GM21717 (cell line): Measurements from ENCODE around the gene MYNN.
A peak's percentile ranks its signal among the peaks of the same experiment; 100 is the strongest.

ENCODE experiments used
- ATAC-seq: cut with Tn5 transposase; IDR thresholded peaks from one replicate; pipeline ENCODE4 v1.9.1; 2021; ENCODE audit warnings: mild to moderate bottlenecking, moderate library complexity; ENCODE audit not compliant: unreplicated experiment

The MYNN gene

DNA sequence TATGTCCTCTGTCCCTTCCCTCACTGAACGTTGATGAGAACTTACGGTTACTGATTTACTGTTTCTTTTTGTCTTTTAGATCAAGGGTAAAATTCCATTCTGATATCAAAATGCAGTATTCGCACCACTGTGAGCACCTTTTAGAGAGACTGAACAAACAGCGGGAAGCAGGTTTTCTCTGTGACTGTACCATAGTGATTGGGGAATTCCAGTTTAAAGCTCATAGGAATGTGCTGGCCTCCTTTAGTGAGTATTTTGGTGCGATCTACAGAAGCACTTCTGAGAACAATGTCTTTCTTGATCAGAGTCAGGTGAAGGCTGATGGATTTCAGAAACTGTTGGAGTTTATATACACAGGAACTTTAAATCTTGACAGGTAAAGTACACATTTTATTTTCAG lies 990 bp downstream of the MYNN start:
- ATAC-seq: no peak

DNA sequence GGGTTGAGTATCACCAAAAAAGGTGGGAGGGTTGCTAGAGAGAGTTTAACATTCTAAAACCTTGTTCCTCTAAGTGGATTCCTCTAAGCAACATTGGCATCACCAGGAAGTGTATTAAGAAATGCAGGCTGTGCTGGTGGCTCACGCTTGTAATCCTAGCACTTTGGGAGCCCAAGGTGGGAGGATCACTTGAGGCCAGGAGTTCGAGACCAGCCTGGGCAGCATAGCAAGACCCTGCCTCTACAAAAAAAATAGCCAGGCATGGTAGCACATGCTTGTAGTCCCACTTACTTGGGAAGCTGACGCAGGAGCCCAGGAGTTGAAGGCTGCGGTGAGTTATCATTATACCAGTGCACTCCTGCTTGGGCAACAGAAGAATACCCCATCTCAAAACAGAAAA lies 4.6 kb downstream of the MYNN start:
- no peak for ATAC-seq

DNA sequence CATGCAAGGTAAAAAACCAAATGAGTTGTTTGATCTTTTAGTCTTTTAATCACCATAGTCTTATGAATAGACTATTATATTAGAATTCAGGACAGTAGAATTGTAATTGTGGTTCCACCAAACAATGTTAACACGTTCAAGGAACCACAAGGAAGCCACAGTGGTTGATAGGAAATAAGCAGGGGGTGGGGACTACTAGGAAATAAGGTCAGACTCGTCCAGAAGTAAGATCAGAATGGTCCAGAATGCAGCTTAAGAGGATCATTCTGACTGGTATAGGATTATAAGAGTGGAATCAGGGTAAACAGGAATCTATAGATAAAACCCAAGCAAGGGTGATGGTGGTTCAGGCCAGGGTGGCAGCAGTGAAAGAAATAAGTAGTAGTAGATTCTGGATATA lies 7.5 kb downstream of the MYNN start:
- no peak for ATAC-seq

DNA sequence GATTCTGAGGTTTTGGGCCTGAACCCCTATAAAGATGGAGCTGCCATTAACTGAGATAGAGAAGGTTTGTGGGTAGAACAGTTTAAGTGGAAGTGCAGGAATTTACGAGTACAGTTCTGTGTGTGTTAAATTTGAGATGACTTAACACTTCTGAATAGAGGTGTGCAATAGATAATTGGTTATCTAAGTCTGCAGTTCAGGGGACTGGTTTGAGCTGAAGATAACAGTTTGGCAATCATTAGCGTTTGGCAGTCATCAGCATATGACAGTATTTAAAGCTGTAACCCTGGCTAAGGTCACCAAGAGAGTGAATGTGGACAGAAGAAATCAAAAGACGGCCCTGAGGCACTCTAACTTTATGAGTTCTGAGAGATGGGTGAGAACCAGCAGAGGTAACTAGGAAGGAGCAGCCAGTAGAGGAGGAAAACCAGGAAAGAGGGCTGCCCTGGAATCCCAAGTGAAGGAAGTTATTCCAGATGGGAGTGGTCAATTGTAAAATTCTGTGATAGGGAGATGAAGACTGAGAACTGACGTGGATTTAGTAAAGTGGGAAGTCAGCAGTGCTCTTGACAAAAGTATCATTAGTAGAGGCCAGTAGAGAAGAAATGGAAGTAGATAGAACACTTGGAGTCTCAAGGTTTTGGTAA lies 8.1 kb downstream of the MYNN start:
- no peak for ATAC-seq

DNA sequence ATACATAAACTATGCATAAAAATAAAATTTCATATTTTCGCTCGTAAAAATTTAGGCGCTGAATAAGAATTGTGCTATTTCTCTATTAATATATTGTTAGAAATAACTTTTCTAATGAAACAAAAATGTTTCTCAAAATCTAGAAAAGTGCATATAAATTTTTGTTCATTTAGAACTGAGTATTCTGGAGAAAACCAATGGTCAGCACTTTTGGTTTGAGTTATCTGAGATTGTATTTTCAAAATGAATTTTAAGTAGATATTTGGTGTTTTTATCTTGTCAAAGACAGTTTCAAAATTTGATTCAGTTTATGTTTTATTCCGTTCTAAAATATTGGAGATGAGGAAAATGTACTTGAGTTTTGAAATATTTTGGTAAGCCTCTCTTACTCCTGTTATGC lies 13.9 kb downstream of the MYNN start:
- no peak for ATAC-seq

DNA sequence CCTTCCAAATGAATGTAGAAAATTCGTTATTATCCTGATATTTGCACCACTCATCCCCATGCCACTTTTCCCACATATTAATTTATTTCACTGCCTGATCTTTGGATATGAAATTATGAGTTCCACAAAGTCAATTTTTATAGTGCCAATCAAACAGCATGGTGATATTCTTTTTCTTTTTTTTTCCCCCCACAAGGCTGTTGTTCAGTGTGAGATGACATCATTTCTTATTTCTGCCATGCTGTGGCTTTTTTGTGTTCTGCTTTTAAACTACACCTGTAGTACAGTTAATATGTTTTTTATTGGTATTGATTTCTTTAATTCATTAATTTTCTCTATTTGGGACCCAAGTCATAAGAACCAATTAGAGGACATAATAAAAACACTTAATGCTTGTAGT lies 14.6 kb downstream of the MYNN start:
- no peak for ATAC-seq

DNA sequence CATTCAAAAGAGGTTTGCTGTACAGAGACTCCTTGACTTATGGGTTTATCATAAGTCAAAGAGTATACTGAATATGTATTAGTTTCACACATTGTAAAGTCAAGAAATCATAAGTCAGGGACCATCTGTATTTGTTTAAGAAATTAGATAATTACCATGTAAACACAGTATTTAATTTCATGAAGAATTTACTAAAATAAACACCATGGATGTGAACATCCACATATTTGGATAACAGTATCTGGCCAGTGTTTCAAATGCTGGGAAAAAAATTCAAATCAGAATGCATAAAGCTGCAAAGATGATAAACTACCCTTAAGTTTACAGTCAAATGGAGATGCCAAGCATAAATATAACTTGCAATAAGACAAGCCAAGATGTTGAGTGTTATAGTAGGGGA lies 17.0 kb downstream of the MYNN start:
- no peak for ATAC-seq

DNA sequence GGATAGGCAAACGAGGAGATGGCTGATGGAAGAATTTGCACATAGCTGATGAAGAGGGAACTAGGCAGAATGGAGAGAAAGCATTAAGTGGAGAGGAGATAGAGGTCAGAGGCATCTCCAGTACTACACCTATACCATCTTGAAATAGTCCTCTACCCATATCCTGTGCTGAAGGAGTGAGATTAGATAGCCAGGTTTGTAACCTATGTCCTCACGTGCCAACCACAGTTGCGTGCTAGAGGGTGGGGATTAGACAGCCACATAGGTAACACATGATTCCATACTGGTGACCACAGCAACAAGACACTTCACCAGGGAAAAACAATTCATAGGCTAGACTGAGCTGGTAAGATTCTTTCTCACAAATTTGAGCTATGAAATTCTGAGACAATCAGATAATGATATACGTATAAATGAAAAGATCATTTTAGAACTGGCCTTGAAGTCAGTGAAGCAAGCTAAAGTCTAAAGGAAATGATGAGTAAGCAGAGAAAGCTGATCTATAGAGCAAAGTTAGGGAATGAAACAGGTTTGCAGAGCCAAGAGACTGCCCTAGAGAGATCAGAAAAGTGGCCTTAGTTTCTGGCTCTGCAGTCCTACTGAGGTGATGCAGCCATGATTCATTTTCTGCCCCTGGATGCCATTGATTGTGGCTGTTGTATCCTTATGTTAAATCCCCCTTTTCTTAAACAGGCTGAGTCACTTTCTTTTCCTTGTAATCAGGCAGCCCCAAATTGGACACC lies 17.7 kb downstream of the MYNN start:
- no peak for ATAC-seq

DNA sequence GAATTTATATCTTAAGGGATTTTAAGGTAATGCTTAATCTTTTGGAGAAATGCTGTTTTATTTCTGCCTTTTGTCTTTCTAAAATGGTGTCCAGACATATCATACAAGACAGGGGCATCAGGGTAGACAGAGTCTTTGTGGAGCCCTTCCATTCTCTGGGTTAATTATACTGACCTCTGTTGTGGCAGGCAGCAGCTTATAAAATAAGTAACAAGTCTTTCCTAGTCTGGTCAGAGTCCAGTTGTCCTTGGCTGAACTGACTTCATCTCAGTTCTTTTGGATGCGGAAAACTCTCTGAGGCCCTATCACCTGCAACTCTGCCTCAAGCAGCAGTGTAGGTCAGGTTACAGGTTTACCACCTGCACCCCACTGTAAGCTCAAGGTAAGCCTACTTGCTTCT lies 19.2 kb downstream of the MYNN start:
- no peak for ATAC-seq

DNA sequence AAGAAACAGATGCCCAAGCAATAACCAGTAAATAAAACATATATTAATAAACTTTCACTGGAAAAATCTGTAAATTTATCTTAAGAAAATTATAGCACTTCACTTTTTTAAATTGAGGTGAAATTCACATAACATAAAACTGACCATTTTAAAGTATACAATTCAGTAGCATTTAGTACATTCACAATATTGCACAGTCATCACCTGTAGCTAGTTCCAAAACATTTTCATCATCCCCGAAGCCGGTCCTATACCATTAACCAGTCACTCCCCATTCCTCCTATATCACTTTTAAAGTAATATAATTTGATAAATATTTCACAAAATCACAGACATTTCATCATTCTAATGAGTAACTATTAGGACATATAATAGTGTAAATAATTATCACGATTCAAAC lies 31.5 kb downstream of the MYNN start:
- no peak for ATAC-seq

DNA sequence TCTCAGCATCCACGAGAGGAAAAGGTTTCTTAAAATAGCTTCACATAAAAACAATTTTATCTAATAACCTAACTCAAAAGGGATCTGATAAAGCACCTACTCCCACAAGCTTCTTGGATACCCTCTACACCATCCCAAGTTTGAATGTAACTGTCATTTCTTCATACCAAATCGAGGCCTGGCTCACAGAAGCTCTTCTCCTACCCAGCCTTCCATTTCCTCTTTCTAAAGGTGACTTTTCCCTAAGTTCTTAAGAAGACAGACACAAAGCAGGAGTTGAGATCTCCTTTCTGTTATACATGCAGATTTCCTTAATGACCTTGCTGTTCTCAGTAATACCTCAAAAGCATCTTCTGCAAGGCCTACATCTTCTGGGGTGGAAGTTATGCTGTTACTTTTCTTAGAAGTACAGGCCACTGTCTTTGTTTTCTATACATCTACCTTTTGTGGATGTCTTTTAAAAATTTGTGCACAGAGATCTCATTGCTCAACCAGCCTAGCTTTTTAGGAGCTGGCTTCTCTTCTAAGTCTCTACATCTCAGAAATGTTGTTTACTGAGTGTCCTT lies 36.1 kb downstream of the MYNN start:
- no peak for ATAC-seq

DNA sequence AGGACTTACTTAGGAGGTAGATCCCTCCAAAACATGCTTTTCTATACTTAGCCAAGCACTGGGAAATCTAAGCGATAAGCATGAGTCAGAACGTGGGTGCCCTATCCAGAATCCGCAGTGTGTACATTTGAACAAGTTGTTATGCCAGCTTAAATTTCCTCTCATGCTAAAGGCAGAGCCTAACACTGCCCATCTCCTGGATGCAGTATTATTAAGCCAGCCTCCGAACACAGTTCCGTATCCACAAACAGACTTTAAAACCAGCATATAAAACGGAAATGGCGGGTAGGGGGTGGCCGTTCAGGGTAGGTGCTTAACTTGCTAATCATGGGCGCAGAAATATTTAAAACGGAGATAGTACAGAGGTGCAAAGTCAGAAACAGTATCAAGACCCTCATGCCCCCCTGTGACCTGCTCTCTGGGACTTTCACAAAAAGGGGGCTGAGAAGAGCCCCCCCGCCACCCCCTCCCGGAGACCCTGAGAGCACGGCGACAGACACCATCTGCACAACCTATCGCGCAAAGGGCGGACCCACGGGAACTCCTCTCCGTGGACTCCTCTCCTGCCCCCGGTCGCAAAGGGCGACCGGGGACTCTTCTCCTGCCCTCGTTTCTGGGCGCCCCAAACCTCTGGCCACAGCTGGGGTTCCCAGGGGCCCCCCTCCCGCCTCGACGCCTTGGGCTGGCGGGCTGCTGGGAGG lies 38.6 kb downstream of the MYNN start:
- no peak for ATAC-seq

DNA sequence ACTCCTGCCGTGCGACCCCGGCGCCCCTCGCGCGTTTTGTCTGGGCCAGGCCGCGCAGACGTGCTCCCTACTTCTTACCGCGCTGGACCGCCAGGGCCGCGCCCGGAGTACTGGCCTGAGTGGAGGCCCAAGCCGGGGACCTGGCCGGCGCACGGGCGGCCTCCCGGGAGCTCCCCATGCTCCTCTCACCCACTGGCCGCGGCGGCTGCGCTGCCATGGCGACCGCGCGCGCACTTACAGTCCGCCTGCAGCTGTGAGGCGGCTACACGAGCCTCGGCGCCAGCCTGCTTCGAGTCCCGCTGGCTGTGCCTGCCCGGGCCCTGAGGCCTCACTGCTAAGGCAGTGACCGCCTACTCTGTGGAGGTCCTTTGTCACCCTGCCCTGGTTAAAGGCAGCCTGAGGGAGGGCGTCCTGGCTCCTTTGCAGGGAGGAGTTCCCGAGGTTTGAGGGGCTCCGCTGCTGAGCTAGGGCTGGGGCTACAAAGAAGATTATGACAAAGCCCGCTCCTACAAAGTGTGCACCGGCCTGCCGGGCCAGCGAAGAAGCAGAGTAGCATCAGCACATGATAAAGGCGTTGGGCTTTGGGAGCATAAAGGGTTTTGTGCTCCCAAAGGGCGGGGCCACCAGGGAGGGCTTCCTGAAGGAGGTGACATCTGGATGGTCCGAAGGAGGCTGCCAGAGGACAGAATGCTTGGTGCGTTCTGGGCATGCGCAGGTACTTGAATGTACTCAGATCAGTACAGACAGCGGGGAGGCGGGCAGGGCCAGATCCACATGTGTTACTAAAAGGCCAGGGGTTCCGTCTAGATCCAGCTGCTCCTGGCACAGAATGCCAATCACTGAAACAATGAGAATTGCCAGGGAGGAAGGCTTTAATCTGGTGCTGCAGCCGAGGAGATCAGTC lies 39.4 kb downstream of the MYNN start, which contains the start of the genes LRRC34 and LRRIQ4:
LRRC34 (minus strand) TSS at position 573 of the 904 bp plus-strand sequence; CDS start at position 217, 356 bp downstream.
LRRIQ4 (plus strand) TSS at position 539 of the 904 bp plus-strand sequence. CDS start 9,052 bp downstream, outside the sequence.
- peak; percentile 73 for ATAC-seq

DNA sequence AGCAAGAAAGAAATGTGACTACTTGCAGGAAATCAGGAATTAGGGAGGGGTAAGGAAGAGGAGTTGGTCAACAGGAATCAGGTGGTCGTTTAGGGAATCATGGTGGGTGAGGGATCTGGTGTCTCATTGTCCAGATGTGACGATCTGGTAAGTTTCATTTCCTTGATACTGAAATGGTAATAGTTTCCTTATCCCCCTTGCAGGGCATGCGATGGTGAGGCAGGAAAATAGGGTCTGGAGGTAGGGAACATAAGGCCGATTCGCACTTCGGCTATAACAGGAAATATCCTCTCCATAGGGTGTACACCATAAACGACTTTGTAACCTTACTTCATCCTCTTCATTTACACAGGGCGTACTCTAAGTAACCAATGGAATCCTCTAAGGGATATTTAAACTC lies 40.1 kb downstream of the MYNN start:
- ATAC-seq: no peak

DNA sequence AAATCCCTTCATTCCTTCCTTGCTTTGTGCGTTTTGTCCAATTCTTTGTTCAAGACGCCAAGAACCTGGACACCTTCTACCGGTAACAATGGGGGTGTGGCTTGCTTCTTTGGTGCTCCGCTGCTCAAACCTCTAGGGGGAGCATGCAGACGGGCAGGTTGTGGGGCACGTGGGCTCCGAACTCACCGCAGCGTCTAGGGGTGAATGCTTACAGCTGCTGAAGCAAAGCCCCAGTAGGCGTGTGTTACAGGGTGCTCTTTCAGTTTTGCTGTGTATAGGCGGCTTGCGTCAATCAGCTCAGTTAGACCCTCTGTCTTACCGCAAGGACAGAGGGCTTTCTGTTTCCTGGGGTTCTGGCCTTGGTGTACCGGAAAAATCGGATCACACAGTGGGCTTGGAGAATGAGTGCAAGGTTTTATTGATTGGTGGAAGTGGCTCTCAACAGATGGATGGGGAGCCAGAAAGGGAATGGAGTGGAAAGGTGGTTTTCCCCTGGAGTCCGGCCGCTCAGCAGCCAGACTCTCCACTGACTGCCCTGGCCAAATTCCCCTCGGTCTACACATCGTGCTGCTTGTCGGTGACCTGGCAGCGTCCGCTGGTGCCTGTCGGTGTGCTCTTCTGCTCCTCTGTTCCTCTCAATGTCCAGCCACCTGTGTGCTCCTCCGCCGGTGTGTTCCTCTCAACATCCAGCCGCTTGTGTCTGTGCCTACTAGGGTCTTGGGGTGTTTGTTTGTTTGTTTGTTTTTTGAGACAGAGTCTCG lies 40.7 kb downstream of the MYNN start:
- peak; percentile 88 for ATAC-seq

DNA sequence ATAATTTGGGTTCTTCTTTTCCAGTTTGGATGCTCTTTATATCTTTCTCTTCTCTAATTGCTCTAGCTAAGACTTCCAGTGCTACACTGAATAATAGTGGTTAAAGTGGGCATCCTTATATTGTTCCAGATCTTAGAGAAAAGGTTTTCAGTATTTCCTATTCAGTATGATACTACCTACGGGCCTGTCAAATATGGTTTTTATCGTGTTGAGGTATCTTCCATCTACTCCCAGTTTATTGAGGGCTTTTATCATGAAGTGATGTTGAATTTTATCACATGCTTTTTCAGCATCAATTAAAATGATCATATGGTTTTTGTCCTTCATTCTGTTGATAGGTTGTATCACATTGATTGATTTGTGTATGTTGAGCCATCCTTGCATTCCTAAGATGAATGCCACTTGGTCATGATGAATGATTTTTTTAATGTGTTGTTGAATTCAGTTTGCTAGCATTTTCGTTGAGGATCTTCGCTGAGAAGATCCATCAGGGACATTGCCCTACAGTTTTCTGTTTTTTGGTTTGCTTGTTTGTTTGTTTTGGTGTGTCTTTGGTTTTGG lies 42.5 kb downstream of the MYNN start:
- no peak for ATAC-seq

DNA sequence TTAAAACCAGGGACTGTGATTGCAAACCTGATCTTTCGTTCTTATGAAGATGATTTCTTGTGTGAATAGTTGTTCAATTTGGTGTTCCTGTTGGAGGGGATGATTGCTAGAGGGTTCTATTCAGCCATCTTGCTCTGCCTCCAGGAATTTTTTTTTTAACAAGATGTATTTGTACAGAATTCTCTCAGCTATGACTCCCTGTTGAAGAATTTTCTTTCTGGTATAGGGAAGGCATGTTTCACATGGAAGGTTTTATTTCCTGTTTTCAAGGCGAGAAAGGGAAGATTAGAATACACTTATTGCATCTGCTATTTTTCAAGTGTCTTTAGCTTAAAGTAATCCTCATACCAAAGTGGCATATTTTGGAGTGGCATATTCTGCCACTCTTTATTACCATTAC lies 45.1 kb downstream of the MYNN start:
- ATAC-seq: no peak

DNA sequence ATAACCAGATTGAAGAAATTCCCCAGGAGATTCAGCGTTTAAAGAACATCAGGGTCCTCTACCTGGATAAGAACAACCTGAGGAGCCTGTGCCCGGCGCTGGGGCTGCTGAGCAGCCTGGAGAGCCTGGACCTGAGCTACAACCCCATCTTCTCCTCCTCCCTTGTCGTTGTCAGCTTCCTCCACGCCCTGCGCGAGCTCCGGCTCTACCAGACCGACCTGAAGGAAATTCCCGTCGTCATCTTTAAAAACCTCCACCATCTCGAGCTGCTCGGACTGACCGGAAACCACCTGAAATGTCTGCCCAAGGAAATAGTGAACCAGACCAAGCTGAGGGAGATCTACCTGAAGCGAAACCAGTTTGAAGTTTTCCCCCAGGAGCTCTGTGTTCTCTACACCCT lies 48.9 kb downstream of the MYNN start:
- no peak for ATAC-seq

DNA sequence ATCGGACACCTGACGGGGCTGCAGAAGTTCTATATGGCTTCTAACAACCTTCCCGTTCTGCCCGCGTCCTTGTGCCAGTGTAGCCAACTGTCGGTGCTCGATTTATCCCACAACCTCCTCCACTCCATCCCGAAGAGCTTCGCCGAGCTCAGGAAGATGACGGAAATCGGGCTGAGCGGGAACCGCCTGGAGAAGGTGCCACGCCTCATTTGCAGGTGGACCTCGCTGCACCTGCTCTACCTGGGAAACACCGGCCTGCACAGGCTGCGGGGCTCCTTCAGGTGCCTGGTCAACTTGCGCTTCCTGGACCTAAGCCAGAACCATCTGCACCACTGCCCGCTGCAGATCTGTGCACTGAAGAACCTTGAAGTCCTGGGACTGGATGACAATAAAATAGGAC lies 49.3 kb downstream of the MYNN start:
- no peak for ATAC-seq

DNA sequence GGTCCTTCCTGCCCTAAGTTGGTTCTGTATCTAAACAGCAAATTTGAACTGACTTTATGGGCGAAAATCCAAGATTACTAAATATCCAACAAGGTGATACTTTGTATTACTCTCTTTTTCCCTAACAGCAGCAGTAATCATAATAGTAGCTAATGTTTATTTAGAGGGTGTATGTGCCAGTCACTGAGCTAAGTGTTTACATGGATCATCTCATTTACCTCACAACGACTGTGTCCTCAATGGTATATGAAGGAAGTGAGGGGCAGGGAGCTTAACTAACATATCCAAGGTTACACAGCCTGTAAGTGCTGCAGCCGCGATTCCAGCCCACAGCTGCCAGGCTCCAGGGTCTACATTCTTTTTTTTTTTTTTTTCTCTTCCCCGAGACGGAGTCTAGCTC lies 49.8 kb downstream of the MYNN start:
- no peak for ATAC-seq
